Measurements from ENCODE around the gene HLA-DOB. TPM values are rescaled to one million over a fixed set of nuclear protein-coding genes. Genes with fewer than 3 reads are reported as not detected.

HLA-DOB gene
- polyA plus RNA-seq (2012; ENCODE audit: insufficient read depth, insufficient read length): 0.64 TPM

DNA sequence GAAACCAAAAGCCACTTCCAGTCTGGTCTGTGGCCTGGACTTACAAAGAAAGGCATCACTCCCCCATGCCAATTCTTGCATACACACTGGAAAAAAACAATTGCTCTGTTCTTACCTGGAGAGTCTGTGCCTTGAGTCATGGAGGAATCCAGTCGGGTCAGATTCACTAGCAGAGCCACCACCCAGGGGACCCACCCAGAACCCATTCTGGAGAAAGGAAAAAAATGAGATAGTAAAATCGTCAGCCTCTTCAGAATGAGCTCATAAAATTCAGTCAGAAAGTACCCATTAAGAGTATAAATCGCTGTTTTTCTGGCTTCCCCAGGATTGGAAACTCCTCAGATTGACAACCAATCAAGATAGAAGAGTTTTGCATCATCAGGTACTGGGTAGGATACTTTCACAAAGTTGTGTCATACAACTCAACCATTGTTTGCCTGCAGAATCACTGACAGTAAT lies at the start of gene HLA-DOB:
HLA-DOB (minus strand) TSS at position 257 of the 459 bp plus-strand sequence; CDS start at position 206, 51 bp downstream.
- no peak within 1 kb of the TSS for H3K4me3 ChIP-seq (ENCODE audit: low read length)
- peak; percentile 30 for DNase-seq (ENCODE audit: low read depth, low spot score)

DNA sequence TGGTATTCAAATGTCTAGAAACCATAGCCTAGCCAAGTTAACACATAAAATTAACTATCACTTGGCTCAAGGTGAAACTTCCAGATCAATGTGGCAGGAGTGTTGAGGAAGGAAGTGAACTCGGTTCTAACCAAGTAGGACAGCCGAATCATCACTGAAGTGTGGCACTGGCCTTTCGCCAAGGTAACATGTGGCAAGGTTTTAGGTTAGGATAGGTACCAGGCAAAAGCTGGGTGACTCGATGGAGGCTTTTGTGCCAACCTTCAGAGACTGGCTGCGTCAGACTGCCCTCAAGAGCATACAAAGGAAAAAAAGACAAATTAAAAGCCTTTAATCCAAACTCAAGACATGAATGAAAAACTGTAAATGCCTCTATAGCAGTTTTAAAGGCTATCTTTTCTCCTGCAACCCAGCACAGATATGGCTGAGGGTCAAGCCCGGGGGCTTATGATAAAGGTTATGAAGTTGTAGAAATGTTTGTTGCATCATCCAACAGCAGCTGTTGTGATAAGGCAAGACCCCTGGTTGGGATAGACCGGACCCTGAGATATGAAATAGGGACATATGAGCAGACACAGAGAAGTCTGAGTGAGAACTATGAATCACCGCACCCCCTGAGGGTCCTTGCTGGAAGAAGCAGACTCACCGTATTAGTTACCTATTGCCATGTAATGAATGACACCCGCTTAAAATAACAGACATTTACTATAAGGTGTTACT lies 49.1 kb upstream of the HLA-DOB start:
- no peak for DNase-seq (ENCODE audit: low read depth, low spot score)
- no peak overlapping the region for H3K4me3 ChIP-seq (ENCODE audit: low read length)

DNA sequence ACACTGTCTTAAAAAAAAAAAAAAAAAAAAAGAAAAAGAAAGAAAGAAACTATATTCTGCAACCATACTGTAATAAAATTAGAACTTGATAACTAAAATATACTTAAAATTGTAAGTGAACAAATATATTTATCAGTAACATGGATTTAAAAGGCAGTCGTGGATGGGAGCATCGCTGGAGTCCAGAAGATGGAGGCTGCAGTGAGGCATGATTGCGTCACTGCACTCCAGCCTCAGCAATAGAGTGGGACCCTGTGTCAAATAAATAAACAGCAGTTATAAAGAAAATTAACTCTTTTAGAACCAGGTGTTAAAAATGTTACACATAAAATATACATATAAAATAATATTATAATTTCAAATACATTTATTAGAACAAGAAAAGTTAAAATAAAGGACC lies 45.9 kb upstream of the HLA-DOB start:
- DNase-seq (ENCODE audit: low read depth, low spot score): no peak

DNA sequence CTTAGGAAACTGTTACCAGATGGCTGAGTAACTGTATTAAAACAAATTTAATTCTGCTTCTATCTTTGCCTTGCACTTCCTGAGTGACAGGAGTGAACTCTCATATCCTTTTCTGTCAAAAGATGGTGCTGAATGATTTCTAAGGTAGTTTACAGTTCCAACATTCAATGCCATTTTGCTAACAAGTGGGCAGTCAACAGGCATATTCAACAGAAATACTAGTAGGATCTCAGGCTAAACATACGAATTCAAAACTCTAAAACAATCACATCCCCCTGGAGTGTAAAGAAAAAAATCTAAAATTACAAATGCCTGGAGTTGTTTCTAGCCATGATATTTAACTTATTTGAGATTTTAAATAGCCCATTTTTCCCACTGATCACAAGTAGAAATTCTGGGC lies 43.9 kb upstream of the HLA-DOB start:
- no peak for DNase-seq (ENCODE audit: low read depth, low spot score)
- no peak overlapping the region for H3K4me3 ChIP-seq (ENCODE audit: low read length)

More for the DNA sequence above, 45.9 kb upstream of the HLA-DOB start:
- H3K4me3 ChIP-seq (ENCODE audit: low read length): no peak overlapping the region

DNA sequence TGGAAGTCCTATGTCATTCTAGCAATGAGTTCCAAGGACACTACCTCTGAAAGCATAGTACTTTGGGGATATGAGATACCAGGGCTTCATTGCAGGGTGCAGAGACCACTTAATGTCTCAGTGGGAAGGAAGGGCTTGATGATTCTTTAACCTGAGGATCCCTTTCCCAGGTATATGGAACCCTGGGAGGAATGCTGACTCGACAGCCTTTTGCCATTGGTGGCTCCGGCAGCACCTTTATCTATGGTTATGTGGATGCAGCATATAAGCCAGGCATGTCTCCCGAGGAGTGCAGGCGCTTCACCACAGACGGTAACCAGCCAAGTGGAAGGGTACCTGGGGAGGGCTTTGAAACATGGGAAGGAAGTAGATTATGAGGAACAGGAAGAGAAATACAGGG lies 41.4 kb upstream of the HLA-DOB start:
- H3K4me3 ChIP-seq (ENCODE audit: low read length): no peak overlapping the region
- DNase-seq (ENCODE audit: low read depth, low spot score): no peak

DNA sequence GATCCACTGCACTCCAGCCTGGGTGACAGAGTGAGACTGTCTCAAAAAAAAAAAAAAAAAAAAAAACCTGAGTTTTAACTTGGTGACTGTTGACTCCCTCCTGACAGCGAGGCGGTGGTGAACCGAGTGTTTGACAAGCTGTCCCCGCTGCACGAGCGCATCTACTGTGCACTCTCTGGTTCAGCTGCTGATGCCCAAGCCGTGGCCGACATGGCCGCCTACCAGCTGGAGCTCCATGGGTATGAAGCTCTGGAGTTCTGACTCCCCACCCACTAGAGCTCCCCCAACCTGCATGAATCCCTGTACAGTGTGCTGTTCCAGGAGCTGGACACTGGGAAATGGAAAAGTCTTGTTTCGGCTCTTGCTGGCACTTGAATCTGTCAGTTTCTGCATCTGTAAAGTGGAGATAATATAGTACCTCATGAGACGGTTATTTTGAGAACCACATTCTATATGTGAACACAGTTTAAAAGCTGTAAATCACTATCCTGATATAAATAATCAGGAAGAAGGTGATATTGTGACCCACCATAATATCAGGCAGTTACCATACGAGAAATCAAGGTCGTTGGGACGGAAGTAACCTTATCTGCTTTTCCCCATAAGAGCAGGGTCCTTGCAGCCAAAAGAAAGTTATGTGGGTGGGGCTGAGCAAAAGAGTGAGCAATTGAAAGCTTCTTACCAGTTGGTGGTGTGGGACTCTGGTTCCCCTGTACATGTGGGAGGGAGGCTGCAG lies 40.5 kb upstream of the HLA-DOB start:
- DNase-seq (ENCODE audit: low read depth, low spot score): no peak
- H3K4me3 ChIP-seq (ENCODE audit: low read length): no peak overlapping the region

DNA sequence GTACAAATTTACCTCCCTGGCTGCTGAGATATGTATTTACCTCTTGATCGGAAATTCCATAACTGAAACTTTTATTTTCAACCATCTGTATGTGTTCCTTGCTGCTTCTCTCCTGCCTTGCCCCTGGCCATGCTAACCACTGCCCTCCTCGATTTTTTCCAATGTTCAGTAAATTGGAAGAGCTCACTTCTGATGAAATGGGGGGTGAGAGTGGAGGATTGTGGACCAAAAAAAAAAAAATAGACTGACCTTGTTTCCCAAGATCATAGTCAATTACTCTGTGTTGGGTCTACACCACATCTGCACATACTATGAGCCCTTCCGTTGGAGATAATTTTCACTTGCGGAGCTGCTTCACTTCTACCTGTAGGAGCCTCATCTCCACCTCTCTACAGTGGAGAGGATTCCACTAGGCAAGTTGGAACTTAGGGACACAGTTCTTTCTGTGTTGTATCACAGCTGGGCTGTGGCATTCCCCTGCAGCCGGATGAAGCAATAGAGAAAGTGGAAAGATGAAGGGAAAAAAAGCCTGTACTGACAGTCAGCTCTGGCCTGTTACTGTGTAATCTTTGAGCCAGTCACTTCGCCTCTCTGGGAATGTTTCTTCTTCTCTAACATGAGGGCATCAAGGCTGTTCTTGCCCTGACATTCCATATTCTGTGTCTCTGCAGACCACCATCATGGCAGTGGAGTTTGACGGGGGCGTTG lies 38.8 kb upstream of the HLA-DOB start:
- no peak overlapping the region for H3K4me3 ChIP-seq (ENCODE audit: low read length)
- DNase-seq (ENCODE audit: low read depth, low spot score): no peak

DNA sequence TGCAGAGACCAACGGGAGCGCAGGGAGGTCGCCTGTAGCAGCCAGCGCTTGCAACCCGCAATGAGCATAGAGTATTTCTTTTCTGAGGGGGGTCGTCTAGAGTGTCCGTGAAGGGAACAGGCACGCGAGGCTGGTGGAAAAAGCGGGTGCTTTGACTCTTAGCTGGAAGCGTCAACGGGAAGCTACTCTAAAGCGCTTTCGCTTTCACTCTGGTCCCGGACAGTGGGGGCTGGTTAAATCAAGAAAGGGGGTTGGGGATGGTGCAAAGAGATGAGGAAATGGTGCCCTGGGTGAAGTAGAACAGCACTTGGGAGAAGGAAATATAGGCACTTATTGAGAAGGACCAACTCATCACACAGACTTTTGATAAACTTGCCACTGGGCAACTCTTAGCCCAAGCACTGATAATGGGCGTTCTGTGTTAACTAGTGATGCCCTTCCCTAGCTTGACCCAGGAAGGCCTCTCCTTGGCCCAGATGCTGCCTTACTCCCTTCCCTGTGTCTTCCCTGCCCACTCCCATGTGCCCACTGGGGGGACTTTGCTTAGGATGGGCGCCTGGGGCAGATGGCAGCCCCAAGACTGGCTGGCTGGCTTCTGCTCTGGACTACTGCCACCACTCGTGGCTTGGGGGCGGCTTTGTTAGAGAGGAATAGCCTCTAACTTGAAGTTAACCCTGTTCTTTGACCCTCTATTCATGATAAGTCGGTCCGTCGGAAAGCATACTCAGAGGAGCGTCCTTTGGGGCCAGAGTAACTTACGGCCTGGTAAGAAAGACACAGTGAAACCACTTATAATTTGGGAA lies 37.8 kb upstream of the HLA-DOB start:
- DNase-seq (ENCODE audit: low read depth, low spot score): peak; percentile 59
- H3K4me3 ChIP-seq (ENCODE audit: low read length): peak overlapping the region; percentile 84

DNA sequence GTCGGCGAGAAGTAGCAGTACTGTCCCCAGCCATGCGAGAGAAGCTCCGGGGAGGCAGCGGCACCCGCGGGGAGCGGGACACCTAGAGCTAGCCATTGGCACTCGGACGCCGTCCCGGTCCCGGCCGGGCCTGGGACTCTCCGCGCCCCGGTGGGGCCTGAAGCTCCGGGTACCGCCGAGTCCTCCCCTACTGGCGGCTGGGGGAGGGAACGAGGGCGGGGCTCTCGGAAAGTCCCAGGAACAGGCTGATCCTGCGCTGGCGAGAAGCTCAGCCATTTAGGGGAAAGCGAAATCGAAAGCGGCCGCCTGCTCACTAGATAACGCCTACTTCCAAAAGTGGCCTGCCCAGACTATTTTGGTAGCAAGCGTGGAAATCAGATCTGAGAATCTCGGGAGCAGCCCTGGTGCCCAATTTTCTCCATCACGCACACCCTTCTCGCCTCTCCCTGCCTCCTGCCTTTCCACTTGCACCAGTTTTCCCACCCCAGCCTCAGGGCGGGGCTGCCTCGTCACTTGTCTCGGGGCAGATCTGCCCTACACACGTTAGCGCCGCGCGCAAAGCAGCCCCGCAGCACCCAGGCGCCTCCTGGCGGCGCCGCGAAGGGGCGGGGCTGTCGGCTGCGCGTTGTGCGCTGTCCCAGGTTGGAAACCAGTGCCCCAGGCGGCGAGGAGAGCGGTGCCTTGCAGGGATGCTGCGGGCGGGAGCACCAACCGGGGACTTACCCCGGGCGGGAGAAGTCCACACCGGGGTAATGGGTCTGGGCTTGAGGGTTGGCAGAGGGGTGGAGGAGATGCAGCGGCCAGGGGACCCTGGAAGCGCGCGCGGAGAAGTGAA lies 37.0 kb upstream of the HLA-DOB start, which contains the start of the genes PSMB9 and TAP1:
PSMB9 (plus strand) TSS at position 652 of the 835 bp plus-strand sequence; CDS start at position 690, 38 bp downstream.
TAP1 (minus strand) TSS at position 164 of the 835 bp plus-strand sequence; CDS start at position 96, 68 bp downstream.
- peak; percentile 88 for DNase-seq (ENCODE audit: low read depth, low spot score)
- H3K4me3 ChIP-seq (ENCODE audit: low read length): peak within 1 kb of the TSS; percentile 84

DNA sequence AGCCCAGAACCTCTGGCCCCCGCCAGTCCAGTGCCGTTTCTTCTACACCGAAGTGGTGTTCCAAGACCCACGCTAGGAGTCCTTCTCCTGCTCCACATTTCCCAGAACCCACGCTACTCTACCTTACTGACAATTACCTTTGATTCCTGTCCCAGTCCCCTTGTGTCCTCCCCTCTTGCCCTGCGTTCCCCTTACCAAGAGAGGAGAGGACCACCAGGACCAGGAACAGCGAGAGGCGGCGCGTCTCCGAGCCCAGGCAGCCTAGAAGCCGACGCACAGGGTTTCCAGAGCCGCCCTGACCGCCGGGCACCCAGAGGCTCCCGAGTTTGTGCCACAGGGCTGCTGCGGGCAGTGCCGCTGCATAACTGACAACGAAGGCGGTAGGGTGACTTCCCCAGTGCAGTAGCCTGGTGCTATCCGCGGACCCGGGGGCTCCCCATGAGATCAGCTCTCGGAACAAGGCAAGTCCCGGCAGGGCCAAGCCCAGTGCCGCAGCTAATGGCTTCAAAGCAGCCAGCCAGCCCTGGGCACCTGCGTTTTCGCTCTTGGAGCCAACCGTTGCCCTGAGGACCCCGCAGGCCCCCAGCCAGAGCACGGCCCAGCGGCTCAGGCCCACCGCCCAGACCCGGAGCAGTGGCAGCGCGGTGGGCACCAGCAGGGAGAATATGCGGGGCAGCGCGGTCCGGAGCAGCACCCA lies 36.2 kb upstream of the HLA-DOB start:
- H3K4me3 ChIP-seq (ENCODE audit: low read length): peak overlapping the region; percentile 84
- no peak for DNase-seq (ENCODE audit: low read depth, low spot score)

DNA sequence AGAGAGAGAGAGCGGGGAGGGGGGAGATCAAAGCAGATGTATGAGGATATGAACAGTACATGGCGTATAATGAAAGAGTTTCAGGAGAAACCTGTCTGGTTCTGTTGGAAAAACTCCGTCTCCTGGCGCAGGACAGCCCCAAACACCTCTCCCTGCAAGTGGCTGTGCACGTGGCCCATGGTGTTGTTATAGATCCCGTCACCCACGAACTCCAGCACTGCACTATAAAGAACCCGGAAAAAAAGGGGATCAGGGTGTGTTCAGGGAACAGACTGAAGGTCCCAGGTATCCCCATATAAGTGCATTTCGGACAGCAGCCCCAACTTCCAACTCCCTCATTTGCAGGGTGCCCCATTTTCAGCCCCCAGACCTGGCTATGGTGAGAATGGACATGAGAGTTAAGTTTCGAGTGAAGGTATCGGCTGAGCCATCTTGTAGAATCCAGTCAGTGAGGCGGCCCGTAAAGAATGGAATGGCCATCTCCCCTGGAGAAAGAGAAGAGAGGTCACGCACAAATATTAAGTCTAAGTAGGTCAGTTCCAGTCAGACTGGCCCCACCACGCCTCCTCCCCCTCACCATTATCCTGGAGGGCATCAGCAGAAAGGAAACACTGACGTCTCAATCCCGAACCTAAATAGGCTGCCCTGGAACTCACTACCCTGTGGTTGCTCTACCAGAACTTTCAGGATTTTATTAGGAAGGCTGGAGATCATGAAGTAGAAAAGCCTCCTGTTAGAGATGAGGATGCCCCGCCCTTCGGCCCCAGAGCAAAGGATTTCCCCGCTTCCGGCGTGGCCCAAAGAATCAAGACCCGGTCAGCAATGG lies 35.4 kb upstream of the HLA-DOB start:
- DNase-seq (ENCODE audit: low read depth, low spot score): no peak
- H3K4me3 ChIP-seq (ENCODE audit: low read length): peak overlapping the region; percentile 84; the same call in 1 of the 2 replicates

DNA sequence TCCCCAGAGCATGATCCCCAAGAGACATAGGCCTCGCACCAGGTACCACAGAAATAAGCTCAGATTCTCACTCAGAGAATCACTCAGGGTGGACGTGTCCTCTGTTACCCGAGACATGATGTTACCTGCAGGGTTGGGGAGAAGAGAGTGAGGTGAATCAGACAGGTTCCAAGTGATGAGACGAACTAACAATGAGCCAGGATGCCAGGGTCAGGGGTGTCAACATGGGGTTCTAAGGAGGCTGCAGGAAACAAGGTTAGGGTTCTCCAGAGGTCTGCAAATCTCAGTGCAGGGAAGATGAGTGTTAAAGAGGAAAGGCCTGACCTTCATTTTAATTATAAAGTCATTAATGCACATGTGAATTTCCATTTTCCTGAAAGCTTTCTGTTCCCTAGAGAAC lies 34.2 kb upstream of the HLA-DOB start:
- no peak overlapping the region for H3K4me3 ChIP-seq (ENCODE audit: low read length)
- DNase-seq (ENCODE audit: low read depth, low spot score): no peak

DNA sequence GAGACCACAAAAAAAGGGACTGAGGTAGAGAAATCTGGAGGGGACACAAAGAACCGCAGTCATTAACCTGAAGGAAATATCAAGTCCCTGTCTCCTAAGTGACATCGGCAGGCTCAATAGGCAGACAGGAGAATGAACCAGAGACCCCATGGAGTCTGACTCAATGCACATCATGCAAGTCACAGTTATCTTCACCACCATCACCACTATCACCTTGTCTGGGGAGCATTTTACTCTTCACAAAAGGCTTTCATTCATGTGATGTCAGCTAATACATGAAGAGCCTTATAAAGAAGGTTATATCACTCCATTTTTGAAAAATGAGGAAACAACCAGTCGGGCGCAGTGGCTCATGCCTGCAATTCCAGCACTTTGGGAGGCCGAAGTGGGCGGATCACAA lies 32.3 kb upstream of the HLA-DOB start:
- no peak for DNase-seq (ENCODE audit: low read depth, low spot score)
- no peak overlapping the region for H3K4me3 ChIP-seq (ENCODE audit: low read length)

DNA sequence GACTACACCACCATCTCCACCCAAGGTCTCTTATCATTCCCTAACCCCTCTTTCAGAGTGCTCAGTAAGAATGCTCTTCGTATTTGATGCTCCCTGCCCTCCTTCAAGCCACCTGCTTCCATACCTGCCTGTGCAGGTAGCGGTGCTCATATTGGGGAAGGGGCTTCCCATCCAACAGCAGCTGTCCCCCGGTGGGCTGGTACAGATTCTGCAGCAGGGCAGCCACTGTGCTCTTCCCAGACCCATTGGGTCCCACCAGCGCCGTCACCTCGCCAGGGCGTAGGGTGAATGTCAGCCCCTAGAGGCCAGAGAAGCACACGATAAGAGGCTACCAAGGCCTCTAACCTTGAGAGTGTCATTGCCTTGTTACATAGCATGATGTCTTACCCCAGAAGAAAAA lies 31.0 kb upstream of the HLA-DOB start:
- DNase-seq (ENCODE audit: low read depth, low spot score): no peak
- no peak overlapping the region for H3K4me3 ChIP-seq (ENCODE audit: low read length)

DNA sequence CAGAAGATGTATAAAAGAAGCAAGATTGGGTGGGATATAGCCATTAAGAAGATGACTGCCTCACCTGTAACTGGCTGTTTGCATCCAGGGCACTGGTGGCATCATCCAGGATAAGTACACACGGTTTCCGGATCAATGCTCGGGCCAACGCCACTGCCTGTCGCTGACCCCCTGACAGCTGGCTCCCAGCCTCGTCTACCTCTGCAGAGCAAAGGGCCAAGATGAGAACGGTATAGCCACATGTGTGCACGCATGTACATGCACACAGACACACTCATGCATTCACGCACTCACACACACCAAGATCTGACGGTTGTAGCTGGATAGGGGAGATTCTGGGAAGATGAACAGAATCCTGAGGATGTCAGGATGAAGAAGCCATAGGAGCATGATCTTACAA lies 30.2 kb upstream of the HLA-DOB start:
- no peak for DNase-seq (ENCODE audit: low read depth, low spot score)
- no peak overlapping the region for H3K4me3 ChIP-seq (ENCODE audit: low read length)

DNA sequence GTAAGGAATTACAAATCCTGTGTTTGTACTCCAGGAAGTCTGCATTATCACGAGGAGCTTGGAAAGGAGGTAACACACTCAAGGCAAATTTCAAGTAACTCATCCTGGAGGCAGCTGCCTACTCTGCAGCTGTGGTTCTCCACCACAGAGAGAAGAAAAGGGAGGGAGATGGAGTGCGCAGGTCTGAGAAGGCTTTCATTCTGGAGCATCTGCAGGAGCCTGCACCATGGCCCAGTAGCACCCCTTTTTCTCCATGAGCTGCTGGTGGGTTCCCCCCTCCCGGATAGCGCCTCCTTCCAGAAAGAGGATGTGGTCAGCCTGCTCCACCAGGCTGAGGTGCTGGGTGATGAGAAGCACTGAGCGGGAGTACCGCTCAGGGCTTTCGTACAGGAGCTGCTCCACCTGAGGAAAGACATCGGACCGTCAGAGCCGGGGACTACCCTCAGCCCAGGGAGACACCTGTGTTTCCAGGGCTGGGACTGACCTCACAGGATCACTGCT lies 28.6 kb upstream of the HLA-DOB start:
- peak; percentile 79 for DNase-seq (ENCODE audit: low read depth, low spot score)
- H3K4me3 ChIP-seq (ENCODE audit: low read length): peak overlapping the region; percentile 74
